ENCODE data around the gene CRIP3. TPM values are rescaled to one million over a fixed set of nuclear protein-coding genes. Genes with fewer than 3 reads are reported as not detected.

Gene CRIP3
- total and polyA plus RNA-seq, 2 of the 13 experiments (the other 11 are each of a cell fraction or from before 2014, with no cell fraction given): 6.3 to 9.3 TPM

GRCh38 chr6:43263314-43264178, 45.1 kb downstream of the CRIP3 start (continued):
- TF ChIP-seq NAIF1 (CRISPR knock-in tag; IDR thresholded peaks at IDR 0.05; ENCODE audit: borderline replicate concordance): no peak
- TF ChIP-seq GZF1 (CRISPR knock-in tag; IDR thresholded peaks at IDR 0.05): no peak
- no peak for TF ChIP-seq MAFF (IDR thresholded peaks at IDR 0.05; ENCODE audit: low read depth, low read length)
- TF ChIP-seq MLLT10 (CRISPR knock-in tag; IDR thresholded peaks at IDR 0.05): no peak
- TF ChIP-seq ZNF12 (CRISPR knock-in tag; IDR thresholded peaks at IDR 0.05): peak; percentile 65; the same call in 1 of the 2 replicates
- TF ChIP-seq PPARG (CRISPR knock-in tag; conservative IDR thresholded peaks at IDR 0.05): no peak
- TF ChIP-seq ARNT (IDR thresholded peaks at IDR 0.05): no peak
- TF ChIP-seq DRAP1 (CRISPR knock-in tag; IDR thresholded peaks at IDR 0.05): peak; percentile 39; the same call in 1 of the 2 replicates
- no peak for TF ChIP-seq ZNF570 (CRISPR knock-in tag; IDR thresholded peaks at IDR 0.05; ENCODE audit: borderline replicate concordance)
- no peak for TF ChIP-seq ZNF768 (CRISPR knock-in tag; IDR thresholded peaks at IDR 0.05)
- no peak; the same call in 1 of the 2 replicates for TF ChIP-seq ZBTB34 (CRISPR knock-in tag; IDR thresholded peaks at IDR 0.05)
- TF ChIP-seq HDAC6 (IDR thresholded peaks at IDR 0.05; ENCODE audit: low read depth, low read length): no peak
- TF ChIP-seq MNT (IDR thresholded peaks at IDR 0.05): no peak
- TF ChIP-seq ARHGAP35 (CRISPR knock-in tag; IDR thresholded peaks at IDR 0.05; ENCODE audit: borderline replicate concordance): 0 out of 2 replicates have a peak, but pooled peaks have one; percentile 23
- 0 out of 2 replicates have a peak, but pooled peaks have one; percentile 77 for TF ChIP-seq MEF2D (CRISPR knock-in tag; IDR thresholded peaks at IDR 0.05)
- no peak for TF ChIP-seq ZBTB8A (CRISPR knock-in tag; IDR thresholded peaks at IDR 0.05; ENCODE audit: borderline replicate concordance, low read depth)
- TF ChIP-seq SNAPC2 (CRISPR knock-in tag; IDR thresholded peaks at IDR 0.05): no peak
- TF ChIP-seq, protein P1, sequence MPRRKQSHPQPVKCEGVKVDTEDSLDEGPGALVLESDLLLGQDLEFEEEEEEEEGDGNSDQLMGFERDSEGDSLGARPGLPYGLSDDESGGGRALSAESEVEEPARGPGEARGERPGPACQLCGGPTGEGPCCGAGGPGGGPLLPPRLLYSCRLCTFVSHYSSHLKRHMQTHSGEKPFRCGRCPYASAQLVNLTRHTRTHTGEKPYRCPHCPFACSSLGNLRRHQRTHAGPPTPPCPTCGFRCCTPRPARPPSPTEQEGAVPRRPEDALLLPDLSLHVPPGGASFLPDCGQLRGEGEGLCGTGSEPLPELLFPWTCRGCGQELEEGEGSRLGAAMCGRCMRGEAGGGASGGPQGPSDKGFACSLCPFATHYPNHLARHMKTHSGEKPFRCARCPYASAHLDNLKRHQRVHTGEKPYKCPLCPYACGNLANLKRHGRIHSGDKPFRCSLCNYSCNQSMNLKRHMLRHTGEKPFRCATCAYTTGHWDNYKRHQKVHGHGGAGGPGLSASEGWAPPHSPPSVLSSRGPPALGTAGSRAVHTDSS (CRISPR knock-in tag; conservative IDR thresholded peaks at IDR 0.05): no peak
- no peak for TF ChIP-seq ZNF484 (CRISPR knock-in tag; IDR thresholded peaks at IDR 0.05; ENCODE audit: borderline replicate concordance, low read depth)
- no peak; the same call in 1 of the 2 replicates for TF ChIP-seq ZNF672 (CRISPR knock-in tag; IDR thresholded peaks at IDR 0.05)
